Mesenchymal stem cell (in vitro differentiated cells and primary cell): ENCODE measurements around the gene PDE11A.
A peak's percentile ranks its signal among the peaks of the same experiment; 100 is the strongest.

ENCODE experiments used
- DNase-seq: peaks from one replicate; pipeline ENCODE4 v3.0.0-alpha.2; 2013
- H2AFZ ChIP-seq: one replicate; pipeline ENCODE4 v1.6.1; 2013; ENCODE audit warnings: low read depth, mild to moderate bottlenecking, control low read depth, inconsistent platforms, low read length, moderate library complexity
- H2AK5ac ChIP-seq: 2 replicates; pipeline ENCODE4 v1.6.1; 2013; ENCODE audit warnings: low read length, moderate library complexity, mild to moderate bottlenecking, inconsistent platforms; ENCODE audit not compliant: severe bottlenecking
- H2BK120ac ChIP-seq: one replicate; pipeline ENCODE4 v1.6.1; 2013; ENCODE audit warnings: low read depth, mild to moderate bottlenecking, inconsistent platforms, low read length, moderate library complexity
- H2BK12ac ChIP-seq, 2 experiments: one replicate each; pipeline ENCODE4 v1.6.1; 2013; ENCODE audit warnings: inconsistent platforms in 2 of 2, low read length in 2 of 2, mild to moderate bottlenecking in 2 of 2, moderate library complexity in 2 of 2, control low read depth in 1 of 2
- H2BK15ac ChIP-seq: one replicate; pipeline ENCODE4 v1.6.1; 2013; ENCODE audit warnings: mild to moderate bottlenecking, low read depth, inconsistent platforms; ENCODE audit not compliant: poor library complexity, severe bottlenecking
- H2BK5ac ChIP-seq: 2 replicates; pipeline ENCODE4 v1.6.1; 2013; ENCODE audit warnings: low read depth, mild to moderate bottlenecking, low read length, control low read depth, inconsistent platforms; ENCODE audit not compliant: poor library complexity, severe bottlenecking
- H3K14ac ChIP-seq, 2 experiments: one replicate each; pipeline ENCODE4 v1.6.1; 2013; ENCODE audit warnings: inconsistent platforms in 2 of 2, low read length in 2 of 2, control low read depth in 1 of 2, mild to moderate bottlenecking in 1 of 2, moderate library complexity in 1 of 2
- H3K18ac ChIP-seq, 2 experiments: one replicate each; pipeline ENCODE4 v1.6.1; 2013; ENCODE audit warnings: inconsistent platforms in 2 of 2, low read length in 2 of 2, control low read depth in 1 of 2, low read depth in 1 of 2, mild to moderate bottlenecking in 1 of 2
- H3K23ac ChIP-seq, 2 experiments: one replicate each; pipeline ENCODE4 v1.6.1; 2013; ENCODE audit warnings: inconsistent platforms in 2 of 2, low read length in 2 of 2, mild to moderate bottlenecking in 2 of 2, moderate library complexity in 2 of 2, control low read depth in 1 of 2
- H3K27ac ChIP-seq: 2 replicates; pipeline ENCODE4 v1.5.1; 2013; ENCODE audit warnings: mild to moderate bottlenecking, moderate library complexity, low read length, control low read depth, inconsistent platforms; ENCODE audit not compliant: poor library complexity, severe bottlenecking
- H3K27me3 ChIP-seq, 2 experiments: 2 replicates each; pipeline versions ENCODE4 v1.6.1 to v1.7.0; 2013; ENCODE audit warnings: low read length in 2 of 2, mild to moderate bottlenecking in 2 of 2, moderate library complexity in 2 of 2, control low read depth in 1 of 2, inconsistent platforms in 1 of 2; ENCODE audit not compliant: control insufficient read depth in 1 of 2, insufficient read depth in 1 of 2
- H3K36me3 ChIP-seq, 2 experiments: 2 replicates each; pipeline versions ENCODE4 v1.6.1 to v1.7.0; 2013; ENCODE audit warnings: low read length in 2 of 2, control low read depth in 1 of 2, inconsistent platforms in 1 of 2, low read depth in 1 of 2, mild to moderate bottlenecking in 1 of 2; ENCODE audit not compliant: insufficient read depth in 2 of 2, control insufficient read depth in 1 of 2
- H3K4ac ChIP-seq, 2 experiments: one replicate each; pipeline ENCODE4 v1.6.1; 2013; ENCODE audit warnings: inconsistent platforms in 2 of 2, low read length in 2 of 2, mild to moderate bottlenecking in 2 of 2, moderate library complexity in 2 of 2, control low read depth in 1 of 2, low read depth in 1 of 2
- H3K4me1 ChIP-seq: 2 replicates; pipeline ENCODE4 v1.6.1; 2013; ENCODE audit warnings: low read depth, low read length, control low read depth; ENCODE audit not compliant: control insufficient read depth, insufficient read depth
- H3K4me2 ChIP-seq: 2 replicates; pipeline ENCODE4 v1.6.1; 2013; ENCODE audit warnings: low read length, mild to moderate bottlenecking, inconsistent platforms; ENCODE audit not compliant: poor library complexity, severe bottlenecking
- H3K4me3 ChIP-seq, 2 experiments: 2 replicates each; pipeline versions ENCODE4 v1.5.1 to v1.7.0; 2013; ENCODE audit warnings: low read length in 2 of 2, mild to moderate bottlenecking in 2 of 2, control low read depth in 1 of 2, low read depth in 1 of 2; ENCODE audit not compliant: insufficient read depth in 1 of 2
- H3K79me1 ChIP-seq: replicated peaks from 2 replicates; pipeline ENCODE4 v1.6.1; 2013; ENCODE audit warnings: mild to moderate bottlenecking, control low read depth, low read length, inconsistent platforms; ENCODE audit not compliant: poor library complexity, severe bottlenecking
- H3K9ac ChIP-seq: 2 replicates; pipeline ENCODE4 v1.7.0; 2013; ENCODE audit warnings: mild to moderate bottlenecking, low read length, moderate library complexity
- H3K9me3 ChIP-seq: 2 replicates; pipeline ENCODE4 v1.7.0; 2013; ENCODE audit warnings: mild to moderate bottlenecking, low read length; ENCODE audit not compliant: control insufficient read depth
- H4K8ac ChIP-seq: one replicate; pipeline ENCODE4 v1.6.1; 2013; ENCODE audit warnings: inconsistent platforms, mild to moderate bottlenecking, low read length, moderate library complexity
- H4K91ac ChIP-seq: one replicate; pipeline ENCODE4 v1.6.1; 2013; ENCODE audit warnings: mild to moderate bottlenecking, low read length, inconsistent platforms
- WGBS: methylation state at CpG from one replicate; pipeline ENCODE4 v1.1.7; 2013; ENCODE audit warnings: mixed read lengths; 5-methylcytosine and 5-hydroxymethylcytosine counted together

PDE11A gene

GRCh38 chr2:178005756-178006155, 66.8 kb downstream of the PDE11A start:
- Histone ChIP-seq H2AK5ac (no peak overlapping the region), H2BK120ac (no peak overlapping the region), H3K79me1 (no peaks in the 10 kb centered on the region), H3K4me2 (no peak overlapping the region), H3K18ac (no peak overlapping the region), H3K4me3 (no peak overlapping the region), H3K4ac (no peak overlapping the region), H2BK5ac (no peak overlapping the region), H2BK12ac (no peak overlapping the region), H3K9me3 (no peaks in the 10 kb centered on the region), H3K4me1 (peaks cover 2% of the 10 kb centered on the region), H4K8ac (no peak overlapping the region), H3K27ac (no peak overlapping the region), H3K14ac (no peak overlapping the region), H2BK15ac (no peak overlapping the region), H3K9ac (no peak overlapping the region), H3K27me3 (no peaks in the 10 kb centered on the region), H2AFZ (no peak overlapping the region), H3K23ac (no peak overlapping the region), H4K91ac (no peak overlapping the region), H3K36me3 (no peaks in the 10 kb centered on the region)
- peak; percentile 39 for DNase-seq

GRCh38 chr2:178002038-178002437, 70.5 kb downstream of the PDE11A start:
- Histone ChIP-seq H2BK12ac (no peak overlapping the region), H3K4ac (no peak overlapping the region), H2BK15ac (no peak overlapping the region), H2BK120ac (no peak overlapping the region), H3K18ac (no peak overlapping the region), H2AK5ac (no peak overlapping the region), H3K4me1 (peaks cover 3% of the 10 kb centered on the region), H3K79me1 (no peaks in the 10 kb centered on the region), H3K9ac (no peak overlapping the region), H3K36me3 (no peaks in the 10 kb centered on the region), H3K4me2 (no peak overlapping the region), H3K9me3 (no peaks in the 10 kb centered on the region), H3K4me3 (no peak overlapping the region), H3K23ac (no peak overlapping the region), H2BK5ac (no peak overlapping the region), H3K27ac (no peak overlapping the region), H4K8ac (no peak overlapping the region), H2AFZ (no peak overlapping the region), H3K14ac (no peak overlapping the region), H4K91ac (no peak overlapping the region), H3K27me3 (no peaks in the 10 kb centered on the region)
- DNase-seq = no peak

- H2BK12ac ChIP-seq = no peak overlapping the region
- H3K4ac ChIP-seq = peak overlapping the region in 1 of 2 experiments; percentile 54
- 72% methylated on average over 3 of the region's 4 CpGs for WGBS
- H3K4me1 ChIP-seq = peaks cover 3% of the 10 kb centered on the region
- H4K91ac ChIP-seq = no peak overlapping the region
- H3K27ac ChIP-seq = no peak overlapping the region
- no peak overlapping the region for H3K4me2 ChIP-seq
- H2AK5ac ChIP-seq = no peak overlapping the region
- no peak overlapping the region for H2BK15ac ChIP-seq
- H2BK5ac ChIP-seq = peak overlapping the region; percentile 5
- no peak for DNase-seq
- H3K36me3 ChIP-seq = no peaks in the 10 kb centered on the region
- no peak overlapping the region for H3K14ac ChIP-seq
- no peak overlapping the region for H3K18ac ChIP-seq
- H3K23ac ChIP-seq = no peak overlapping the region
- H2BK120ac ChIP-seq = no peak overlapping the region
- no peaks in the 10 kb centered on the region for H3K79me1 ChIP-seq
- no peaks in the 10 kb centered on the region for H3K9me3 ChIP-seq
- no peaks in the 10 kb centered on the region for H3K27me3 ChIP-seq
- no peak overlapping the region for H2AFZ ChIP-seq
- no peak overlapping the region for H3K9ac ChIP-seq
- H3K4me3 ChIP-seq = no peak overlapping the region
- H4K8ac ChIP-seq = no peak overlapping the region
These were observed 73.6 kb downstream of the PDE11A start for GRCh38 chr2:177998996-177999395.

GRCh38 chr2:177998006-177998405, 74.6 kb downstream of the PDE11A start:
- Histone ChIP-seq H3K4me1 (peaks cover 3% of the 10 kb centered on the region), H2BK5ac (no peak overlapping the region), H3K9ac (no peak overlapping the region), H2BK12ac (no peak overlapping the region), H3K27me3 (no peaks in the 10 kb centered on the region), H3K18ac (peak overlapping the region in 1 of 2 experiments; percentile 70), H3K36me3 (no peaks in the 10 kb centered on the region), H3K23ac (no peak overlapping the region), H3K4me2 (no peak overlapping the region), H3K14ac (no peak overlapping the region), H3K4me3 (peak overlapping the region in 1 of 2 experiments; percentile 29), H2BK120ac (no peak overlapping the region), H2BK15ac (no peak overlapping the region), H3K4ac (no peak overlapping the region), H3K27ac (peak overlapping the region; percentile 96), H2AFZ (no peak overlapping the region), H3K9me3 (no peaks in the 10 kb centered on the region), H4K8ac (peak overlapping the region; percentile 69), H3K79me1 (no peaks in the 10 kb centered on the region), H2AK5ac (no peak overlapping the region), H4K91ac (no peak overlapping the region)
- peak; percentile 84 for DNase-seq
- 0% methylated on average over 1 of the region's 2 CpGs for WGBS
